Renal cortex interstitium (tissue), 11 donors: ENCODE data around the gene HOOK2. TPM values are rescaled to one million over a fixed set of nuclear protein-coding genes. Genes with fewer than 3 reads are reported as not detected.

Experiments
- DNase-seq, 11 donors: peaks; one replicate each; pipeline ENCODE4 v3.0.0-alpha.2; 2013; ENCODE audit warnings: low read depth in 9 of 11, low spot score in 4 of 11; ENCODE audit errors: extremely low read depth in 1 of 11
- polyA plus RNA-seq, 3 donors: library from polyadenylated mRNA; unstranded; fragments of 120-200 nt; gene quantifications; one replicate each; pipeline ENCODE4 v1.2.1, GENCODE V29; 2013; ENCODE audit not compliant: insufficient read length in 3 of 3

HOOK2 gene
- polyA plus RNA-seq, 3 donors: 43.8 to 89.3 (median 56.4) TPM

GRCh38 chr19:12786141-12786870, 11.0 kb upstream of the HOOK2 start:
- DNase-seq: no peak

- no peak for DNase-seq
Observed at GRCh38 chr19:12785431-12786031, 10.2 kb upstream of the HOOK2 start.

- no peak for DNase-seq
Observed at GRCh38 chr19:12784871-12785430, 9.6 kb upstream of the HOOK2 start.

GRCh38 chr19:12784394-12784870, 9.1 kb upstream of the HOOK2 start:
- DNase-seq: no peak

GRCh38 chr19:12783849-12784393, 8.6 kb upstream of the HOOK2 start:
- DNase-seq: no peak

- no peak for DNase-seq
Observed at GRCh38 chr19:12783291-12783848, 8.0 kb upstream of the HOOK2 start.

- DNase-seq: peak in 1 of 11 donors; percentile 81
Observed at GRCh38 chr19:12782424-12783290, 7.3 kb upstream of the HOOK2 start.

- DNase-seq: no peak
Observed at GRCh38 chr19:12782174-12782423, 6.7 kb upstream of the HOOK2 start.

- DNase-seq: no peak
Observed at GRCh38 chr19:12779162-12779993, 4.0 kb upstream of the HOOK2 start.

GRCh38 chr19:12778905-12779161, 3.5 kb upstream of the HOOK2 start:
- DNase-seq: no peak

- DNase-seq: no peak
Observed at GRCh38 chr19:12778017-12778904, 2.9 kb upstream of the HOOK2 start.

- no peak for DNase-seq
Observed at GRCh38 chr19:12777217-12778016, 2.1 kb upstream of the HOOK2 start.

- no peak for DNase-seq
Observed at GRCh38 chr19:12773571-12773970, 1.8 kb downstream of the HOOK2 start.

GRCh38 chr19:12772323-12772722, 3.0 kb downstream of the HOOK2 start:
- no peak for DNase-seq

GRCh38 chr19:12770922-12771321, 4.4 kb downstream of the HOOK2 start:
- DNase-seq: no peak

- DNase-seq: no peak
Observed at GRCh38 chr19:12769689-12770088, 5.7 kb downstream of the HOOK2 start.

GRCh38 chr19:12767666-12768065, 7.7 kb downstream of the HOOK2 start:
- no peak for DNase-seq
